22Rv1 (cell line): ENCODE measurements around the gene PLCB1.

Experiments used
- H3K27ac ChIP-seq: fragments of 450-650 bp; 2 replicates; pipeline ENCODE4 v1.5.1; 2017
- CTCF ChIP-seq: fragments of 450-650 bp; IDR thresholded peaks from 2 replicates; pipeline ENCODE4 v1.5.1; 2017; ENCODE audit warnings: mild to moderate bottlenecking
- ZFX ChIP-seq: fragments of 450-650 bp; IDR thresholded peaks from 2 replicates; pipeline ENCODE4 v1.6.1; 2017; ENCODE audit warnings: antibody characterized with exemption, borderline replicate concordance

The PLCB1 gene

GRCh38 chr20:8175741-8176675 lies 43.9 kb downstream of the PLCB1 start:
- no peak for TF ChIP-seq CTCF
- TF ChIP-seq ZFX: no peak
- no peak overlapping the region for H3K27ac ChIP-seq

- no peak overlapping the region for H3K27ac ChIP-seq
- TF ChIP-seq ZFX (no peak), CTCF (no peak)
These were observed 51.5 kb downstream of the PLCB1 start for GRCh38 chr20:8183526-8183925.

GRCh38 chr20:8187740-8188139 lies 55.7 kb downstream of the PLCB1 start:
- H3K27ac ChIP-seq: no peak overlapping the region
- TF ChIP-seq ZFX (no peak), CTCF (no peak)

GRCh38 chr20:8190043-8190880 lies 58.2 kb downstream of the PLCB1 start:
- no peak overlapping the region for H3K27ac ChIP-seq
- no peak for TF ChIP-seq CTCF
- TF ChIP-seq ZFX: no peak

- TF ChIP-seq ZFX (no peak), CTCF (no peak)
- H3K27ac ChIP-seq: no peak overlapping the region
These were observed 62.7 kb downstream of the PLCB1 start for GRCh38 chr20:8194721-8195120.

GRCh38 chr20:8196096-8196495 lies 64.0 kb downstream of the PLCB1 start:
- TF ChIP-seq CTCF (no peak), ZFX (no peak)
- no peak overlapping the region for H3K27ac ChIP-seq
